22Rv1 (cell line): ENCODE data around the gene MED27.

Experiments used
- ZFX ChIP-seq: fragments of 450-650 bp; IDR thresholded peaks from 2 replicates; pipeline ENCODE4 v1.6.1; 2017; ENCODE audit warnings: antibody characterized with exemption, borderline replicate concordance
- TF ChIP-seq, protein P1 (sequence below): fragments of 450-650 bp; IDR thresholded peaks from 2 replicates; pipeline ENCODE4 v1.5.1; 2017; ENCODE audit warnings: mild to moderate bottlenecking

DNA sequence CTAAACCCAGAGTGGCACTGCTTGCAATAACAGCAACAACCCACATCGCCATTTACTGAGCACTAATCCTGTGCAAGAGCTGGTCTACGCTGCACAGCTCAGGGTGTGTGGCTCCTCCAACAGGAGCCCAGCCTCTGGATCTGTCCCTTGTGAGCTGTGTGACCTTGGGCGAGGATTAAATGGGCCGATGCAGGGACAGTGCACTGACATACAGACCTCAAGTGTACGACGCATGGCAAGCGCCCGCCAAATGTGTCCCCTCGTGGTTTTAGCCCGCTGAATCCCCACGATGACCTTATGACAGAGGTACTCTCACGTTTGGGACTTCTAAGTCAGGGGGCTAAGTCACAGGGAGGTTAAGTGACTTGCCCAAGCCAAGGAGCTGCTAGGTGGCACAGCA, 209.5 kb downstream of the MED27 start:
- TF ChIP-seq, protein P1, sequence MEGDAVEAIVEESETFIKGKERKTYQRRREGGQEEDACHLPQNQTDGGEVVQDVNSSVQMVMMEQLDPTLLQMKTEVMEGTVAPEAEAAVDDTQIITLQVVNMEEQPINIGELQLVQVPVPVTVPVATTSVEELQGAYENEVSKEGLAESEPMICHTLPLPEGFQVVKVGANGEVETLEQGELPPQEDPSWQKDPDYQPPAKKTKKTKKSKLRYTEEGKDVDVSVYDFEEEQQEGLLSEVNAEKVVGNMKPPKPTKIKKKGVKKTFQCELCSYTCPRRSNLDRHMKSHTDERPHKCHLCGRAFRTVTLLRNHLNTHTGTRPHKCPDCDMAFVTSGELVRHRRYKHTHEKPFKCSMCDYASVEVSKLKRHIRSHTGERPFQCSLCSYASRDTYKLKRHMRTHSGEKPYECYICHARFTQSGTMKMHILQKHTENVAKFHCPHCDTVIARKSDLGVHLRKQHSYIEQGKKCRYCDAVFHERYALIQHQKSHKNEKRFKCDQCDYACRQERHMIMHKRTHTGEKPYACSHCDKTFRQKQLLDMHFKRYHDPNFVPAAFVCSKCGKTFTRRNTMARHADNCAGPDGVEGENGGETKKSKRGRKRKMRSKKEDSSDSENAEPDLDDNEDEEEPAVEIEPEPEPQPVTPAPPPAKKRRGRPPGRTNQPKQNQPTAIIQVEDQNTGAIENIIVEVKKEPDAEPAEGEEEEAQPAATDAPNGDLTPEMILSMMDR = no peak
- TF ChIP-seq ZFX = no peak
